Fibroblast of skin of scalp (primary cell): Measurements from ENCODE around the gene ADAMTS18.
"Not testable (repeated sequence)": the region's sequence is repeated elsewhere in the genome, so short reads cannot be mapped to it uniquely, and the experiment has no call there.

ENCODE experiments used
- DNase-seq: peaks from one replicate; pipeline ENCODE4 v3.0.0-alpha.2; 2013

Gene ADAMTS18

GRCh38 chr16:77277141-77277540 lies 157.7 kb downstream of the ADAMTS18 start:
- no peak for DNase-seq

- no peak for DNase-seq
These were observed 158.2 kb downstream of the ADAMTS18 start for GRCh38 chr16:77276661-77277060.

DNA sequence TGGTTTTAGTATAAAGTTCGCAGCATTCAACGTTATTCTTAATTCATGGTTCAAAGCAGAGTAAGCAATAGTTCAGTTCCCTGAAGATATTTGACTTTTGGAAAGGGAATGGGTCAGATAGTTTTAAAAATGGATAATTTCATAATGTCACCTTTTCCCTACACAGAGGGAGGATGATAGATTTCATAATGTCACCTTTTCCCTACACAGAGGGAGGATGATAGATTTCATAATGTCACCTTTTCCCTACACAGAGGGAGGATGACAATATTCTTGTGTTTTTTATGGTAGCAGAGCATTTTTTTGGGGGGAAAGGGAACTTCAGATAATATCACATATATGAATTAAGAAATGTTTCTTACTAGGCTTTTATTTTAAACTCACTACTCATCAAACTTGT lies 159.5 kb downstream of the ADAMTS18 start:
- DNase-seq: not testable (repeated sequence)

DNA sequence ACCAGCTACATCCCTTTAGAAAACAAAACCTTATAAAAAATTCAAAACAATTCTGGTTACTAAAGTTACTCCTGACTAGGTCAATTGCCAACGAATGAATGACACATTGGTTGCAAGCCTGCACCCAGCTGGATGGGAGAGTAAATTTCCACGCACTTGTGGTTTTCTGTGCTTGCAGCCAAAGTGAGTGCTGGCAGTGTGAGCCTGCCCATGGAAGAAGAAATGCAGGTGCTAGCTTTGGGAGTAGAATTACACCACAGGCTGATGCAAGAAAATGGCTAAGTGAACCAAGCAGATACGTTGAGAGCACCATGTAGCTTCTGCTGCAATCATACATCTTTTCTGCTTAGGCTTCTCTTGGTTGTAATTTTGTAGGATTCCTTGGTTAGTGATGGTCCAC lies 161.0 kb downstream of the ADAMTS18 start:
- DNase-seq: no peak

GRCh38 chr16:77271532-77272426 lies 163.1 kb downstream of the ADAMTS18 start:
- DNase-seq: no peak

- DNase-seq: not testable (repeated sequence)
These were observed 168.6 kb downstream of the ADAMTS18 start for GRCh38 chr16:77266185-77266584.

DNA sequence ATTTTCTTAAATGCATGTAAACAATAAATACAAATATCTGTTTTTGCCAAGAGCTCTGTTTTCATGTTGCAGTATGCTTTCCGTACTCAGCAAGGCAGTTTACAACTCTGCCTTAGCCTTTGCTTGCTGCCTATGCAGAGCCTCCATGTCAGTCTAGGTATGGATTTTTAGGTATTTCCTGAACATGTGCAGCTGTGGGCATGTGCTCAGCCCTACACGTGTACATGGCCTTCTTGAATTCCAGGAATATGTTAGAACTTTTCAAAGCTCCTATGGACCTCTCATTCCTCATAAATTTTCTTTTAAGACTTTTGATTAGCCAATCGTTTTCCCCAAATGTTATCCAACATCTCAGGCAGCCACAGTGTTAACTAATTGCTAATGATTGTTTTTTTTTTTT lies 171.9 kb downstream of the ADAMTS18 start:
- no peak for DNase-seq

DNA sequence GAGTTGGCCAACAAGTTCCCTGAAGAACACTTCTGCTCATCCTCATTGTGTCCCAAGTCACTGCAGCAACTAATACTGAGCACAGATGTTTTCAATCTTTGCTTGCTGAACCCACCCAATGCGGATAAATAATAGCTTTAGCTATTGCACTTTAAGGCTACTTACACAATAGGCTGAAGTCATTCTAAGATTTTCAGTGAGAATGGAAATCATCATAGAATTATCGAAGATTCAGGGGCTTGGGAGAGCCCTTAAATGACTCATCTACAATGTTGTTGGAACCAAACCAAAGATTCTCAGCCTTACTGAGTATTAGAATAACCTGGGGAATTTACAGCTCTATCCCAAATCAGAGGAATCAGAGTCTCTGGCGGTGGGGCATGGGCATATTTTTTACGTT lies 184.4 kb downstream of the ADAMTS18 start:
- DNase-seq: peak; percentile 37

GRCh38 chr16:77246150-77246549 lies 188.7 kb downstream of the ADAMTS18 start:
- DNase-seq: no peak

GRCh38 chr16:77242471-77242870 lies 192.4 kb downstream of the ADAMTS18 start:
- not testable (repeated sequence) for DNase-seq

DNA sequence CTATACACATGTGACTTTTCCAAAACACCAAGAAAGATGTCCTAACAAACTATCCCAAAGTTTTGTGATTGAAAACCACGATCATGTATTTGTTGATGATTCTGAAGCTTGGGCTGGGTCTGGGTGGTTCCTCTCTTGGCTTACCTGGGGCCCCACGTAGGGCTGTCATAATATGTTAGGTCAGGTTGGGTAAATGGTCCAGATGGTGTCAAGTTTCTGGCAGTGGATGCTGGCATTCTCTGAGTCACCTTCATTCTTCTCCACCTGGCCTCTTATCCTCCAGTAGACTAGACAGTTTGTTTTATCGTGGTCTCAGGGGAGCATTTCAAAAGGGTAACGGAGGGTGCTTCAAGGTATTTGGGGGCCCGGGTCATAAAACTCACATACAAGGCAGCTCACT lies 196.2 kb downstream of the ADAMTS18 start:
- DNase-seq: no peak

DNA sequence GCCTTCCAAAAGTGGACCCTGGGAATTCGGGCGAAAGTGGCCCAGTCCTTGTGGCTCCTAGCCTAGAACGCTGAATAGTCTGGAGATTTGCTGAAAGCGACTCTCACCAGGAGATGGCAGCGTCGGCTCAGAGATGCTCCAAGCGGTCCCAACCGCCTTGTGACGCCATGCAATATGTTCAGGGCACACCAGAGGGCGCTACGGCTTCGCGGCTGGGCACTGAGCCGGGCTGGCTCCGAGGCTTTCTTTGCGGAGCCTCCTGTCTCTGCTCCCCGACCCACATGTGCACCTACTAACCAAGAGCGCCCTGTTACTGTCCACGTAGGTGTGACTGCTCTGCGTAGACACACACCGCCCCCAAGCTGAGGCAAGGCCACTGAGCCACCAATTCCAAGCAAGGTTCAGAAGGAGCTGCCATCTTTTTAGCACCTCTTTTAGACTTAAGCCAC lies 198.7 kb downstream of the ADAMTS18 start:
- DNase-seq: peak; percentile 76

DNA sequence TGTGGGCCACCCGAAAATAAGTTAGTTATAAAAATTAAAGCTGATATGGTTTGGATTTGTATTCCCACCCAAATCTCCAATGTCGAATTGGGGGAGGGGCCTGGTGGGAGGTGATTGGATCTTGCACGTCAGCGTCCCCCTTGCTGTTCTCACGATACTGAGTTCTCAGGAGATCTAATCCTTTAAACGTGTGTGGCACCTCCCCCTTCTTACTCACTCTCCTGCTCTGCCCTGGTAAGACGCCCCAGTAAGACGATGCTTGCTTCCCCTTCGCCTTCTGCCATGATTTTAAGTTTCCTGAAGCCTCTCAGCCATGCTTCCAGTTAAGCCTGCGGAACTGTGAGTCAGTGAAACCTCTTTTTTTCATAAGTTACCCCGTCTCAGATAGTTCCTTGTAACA lies 200.2 kb downstream of the ADAMTS18 start:
- DNase-seq: no peak

DNA sequence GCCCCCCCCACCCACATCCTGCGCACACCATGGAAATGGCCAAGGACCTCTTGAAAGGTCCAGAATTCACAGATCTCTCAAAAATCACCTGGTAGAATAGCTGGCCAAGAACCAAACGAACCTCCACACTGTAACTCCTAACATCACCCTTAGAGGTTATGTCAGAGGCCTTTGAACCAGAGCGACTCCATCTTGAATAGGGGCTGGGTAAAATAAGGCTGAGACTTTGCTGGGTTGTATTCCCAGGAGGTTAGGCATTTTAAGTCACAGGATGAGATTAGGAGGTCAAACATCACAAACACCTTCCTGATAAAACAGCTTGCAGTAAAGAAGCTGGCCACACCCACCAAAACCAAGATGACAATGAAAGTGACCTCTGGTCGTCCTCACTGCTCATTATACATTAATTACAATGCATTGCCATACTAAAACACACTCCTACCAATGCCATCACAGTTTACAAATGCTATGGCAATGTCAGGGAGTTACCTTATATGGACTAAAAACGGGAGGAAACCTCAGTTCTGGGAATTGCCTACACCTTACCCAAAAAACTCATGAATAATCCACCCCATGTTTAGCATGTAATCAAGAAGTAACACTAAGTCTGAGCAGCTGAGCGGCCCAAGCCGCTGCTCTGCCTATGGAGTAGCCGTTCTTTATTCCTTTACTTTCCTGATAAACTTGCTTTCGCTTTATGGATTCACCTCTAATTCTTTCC lies 200.9 kb downstream of the ADAMTS18 start:
- DNase-seq: no peak
